Prostate gland (tissue), 2 donors: ENCODE measurements around the gene PRDM1. TPM values are rescaled to one million over a fixed set of nuclear protein-coding genes. Genes with fewer than 3 reads are reported as not detected.

ENCODE experiments used
- DNase-seq: peaks from one replicate; pipeline ENCODE4 v3.0.0-alpha.2; 2019; ENCODE audit warnings: low spot score
- H3K27ac ChIP-seq, 2 donors: fragments of 200-600 bp; sonication (generic); 2 replicates each; pipeline ENCODE4 v1.5.1; 2017 to 2019
- H3K27me3 ChIP-seq: fragments of 200-600 bp; sonication (generic); replicated peaks from 2 replicates; pipeline ENCODE4 v1.5.1; 2019; ENCODE audit not compliant: insufficient read depth
- H3K36me3 ChIP-seq, 2 donors: fragments of 200-600 bp; sonication (generic); 1 replicate in 1 of 2; 2 replicates in 1 of 2; pipeline versions ENCODE4 v1.5.1 to v1.8.1; 2017 to 2019
- H3K4me1 ChIP-seq: fragments of 200-600 bp; sonication (generic); replicated peaks from 2 replicates; pipeline ENCODE4 v1.5.1; 2019
- H3K4me3 ChIP-seq, 2 donors: fragments of 200-600 bp; sonication (generic); 2 replicates each; pipeline ENCODE4 v1.5.1; 2017 to 2019
- H3K9me3 ChIP-seq: fragments of 200-600 bp; sonication (generic); 2 replicates; pipeline ENCODE4 v1.5.1; 2017
- CTCF ChIP-seq, 4 experiments: fragments of 200-600 bp in 2 of 4; fragments of 450-650 bp in 2 of 4; sonication (generic) in 2 of 4; IDR thresholded peaks; 1 replicate in 3 of 4; 2 replicates in 1 of 4; pipeline ENCODE4 v1.5.1; 2016 to 2019; ENCODE audit warnings: antibody characterized with exemption in 4 of 4, mild to moderate bottlenecking in 2 of 4, moderate library complexity in 2 of 4
- POLR2A ChIP-seq: fragments of 450-650 bp; IDR thresholded peaks from one replicate; pipeline ENCODE4 v1.6.1; 2016; ENCODE audit warnings: antibody characterized with exemption, mild to moderate bottlenecking
- POLR2AphosphoS5 ChIP-seq: sonication (generic); formaldehyde crosslinking; IDR thresholded peaks from one replicate; pipeline ENCODE4 v1.6.1; 2017; ENCODE audit warnings: antibody characterized with exemption
- WGBS: methylation state at CpG from one replicate; pipeline ENCODE4 v1.1.5; 2018; 5-methylcytosine and 5-hydroxymethylcytosine counted together
- intact Hi-C: fragments of 100-400 bp; cut with DNase I; formaldehyde crosslinking; loops from one replicate; pipeline ENCODE4 v1.14.2; 2022
- total RNA-seq, 2 donors: library from RNA; depleted of rRNA; stranded (reverse); fragments of >200 nt; gene quantifications; one replicate each; pipeline ENCODE4 v1.1.0, GENCODE V29; 2016

Gene PRDM1
- total RNA-seq, 2 donors from 2014 or later, result 3.5 TPM

DNA sequence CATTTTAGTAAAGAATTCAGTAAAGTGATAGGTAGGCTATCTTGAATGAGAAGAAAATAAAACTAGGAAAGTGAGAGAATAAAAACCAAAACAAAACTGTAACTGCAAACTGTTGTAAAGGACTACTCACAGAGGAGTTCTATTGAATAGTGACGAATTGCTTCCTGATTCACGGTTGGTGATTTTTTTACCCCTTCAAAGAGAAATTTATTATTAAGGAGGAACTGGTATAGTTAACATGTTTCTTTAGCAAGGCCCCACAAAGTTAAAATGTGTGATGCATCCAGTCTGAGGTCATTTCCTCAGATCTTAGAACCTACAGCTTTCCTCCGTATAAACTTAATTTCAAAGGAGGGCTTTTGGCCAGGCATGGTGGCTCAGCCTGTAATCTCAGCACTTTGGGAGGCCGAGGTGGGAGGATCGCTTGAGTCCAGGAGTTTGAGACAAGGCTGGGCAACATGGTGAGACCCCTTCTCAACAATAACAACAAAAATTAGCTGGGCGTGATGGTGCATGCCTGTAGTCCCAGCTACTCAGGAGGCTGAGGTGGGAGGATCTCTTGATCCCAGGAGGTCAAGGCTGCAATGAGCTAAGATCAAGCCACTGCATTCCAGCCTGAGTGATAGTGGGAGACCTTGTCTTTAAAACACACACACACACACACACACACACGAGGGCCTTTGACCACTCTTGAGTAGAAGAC is 8.3 kb downstream of the PRDM1 start:
- H3K27ac ChIP-seq, result no peak overlapping the region
- H3K9me3 ChIP-seq, result no peaks in the 10 kb centered on the region
- DNase-seq, result no peak
- no peaks in the 10 kb centered on the region for H3K27me3 ChIP-seq
- WGBS, result 89% methylated on average over 7 of the region's 7 CpGs
- H3K36me3 ChIP-seq, result no peaks in the 10 kb centered on the region
- intact Hi-C loops, result no loop called here
- H3K4me3 ChIP-seq, result no peak overlapping the region
- H3K4me1 ChIP-seq, result no peaks in the 10 kb centered on the region
- TF ChIP-seq POLR2AphosphoS5 (no peak), POLR2A (no peak), CTCF (IDR thresholded peaks at IDR 0.05) (no peak)

DNA sequence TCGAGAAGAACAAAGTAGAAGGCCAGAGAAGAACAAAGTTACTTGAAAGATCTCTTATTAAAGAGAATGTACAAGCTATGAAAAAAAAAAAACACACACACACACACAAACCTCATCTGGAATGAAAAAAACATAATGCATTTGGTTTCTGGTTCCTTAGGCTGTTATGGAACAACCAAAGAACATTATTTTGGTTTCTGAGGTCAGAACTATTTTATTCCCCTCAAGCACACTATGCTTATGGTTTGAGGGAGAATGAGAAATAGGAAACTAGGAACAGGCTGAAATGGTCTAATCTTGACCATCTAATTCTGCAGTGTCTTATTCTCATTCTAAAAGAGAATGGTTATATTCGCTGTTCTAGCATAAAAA is 8.8 kb downstream of the PRDM1 start:
- no peak for DNase-seq
- Histone ChIP-seq H3K27ac (no peak overlapping the region), H3K4me3 (no peak overlapping the region), H3K4me1 (no peaks in the 10 kb centered on the region), H3K27me3 (no peaks in the 10 kb centered on the region), H3K36me3 (no peaks in the 10 kb centered on the region), H3K9me3 (no peaks in the 10 kb centered on the region)
- WGBS, result 92% methylated on average over 2 of the region's 2 CpGs
- no peak for TF ChIP-seq POLR2A
- TF ChIP-seq POLR2AphosphoS5, result no peak
- no peak for TF ChIP-seq CTCF (IDR thresholded peaks at IDR 0.05)
- intact Hi-C loops, result no loop called here

- no peaks in the 10 kb centered on the region for H3K4me1 ChIP-seq
- H3K9me3 ChIP-seq, result no peaks in the 10 kb centered on the region
- H3K4me3 ChIP-seq, result peak overlapping the region; percentile 24 to 35
- H3K27ac ChIP-seq, result peak overlapping the region; percentile 60 to 67
- peak; percentile 53 for DNase-seq
- intact Hi-C loops, result no loop called here
- H3K36me3 ChIP-seq, result no peaks in the 10 kb centered on the region
- TF ChIP-seq POLR2A (no peak), POLR2AphosphoS5 (peak; percentile 61), CTCF (IDR thresholded peaks at IDR 0.05) (no peak)
- H3K27me3 ChIP-seq, result no peaks in the 10 kb centered on the region
- 8% methylated on average over 19 of the region's 19 CpGs for WGBS
Measured at GRCh38 chr6:106097411-106098231, 11.5 kb downstream of the PRDM1 start.

- Histone ChIP-seq H3K4me1 (no peaks in the 10 kb centered on the region), H3K27ac (peak overlapping the region; percentile 60 to 67), H3K27me3 (no peaks in the 10 kb centered on the region), H3K9me3 (no peaks in the 10 kb centered on the region), H3K4me3 (peak overlapping the region; percentile 24 to 35), H3K36me3 (no peaks in the 10 kb centered on the region)
- WGBS, result 24% methylated on average over 19 of the region's 19 CpGs
- intact Hi-C loops, result no loop called here
- DNase-seq, result no peak
- TF ChIP-seq CTCF (IDR thresholded peaks at IDR 0.05), result no peak
- no peak for TF ChIP-seq POLR2A
- peak; percentile 10 for TF ChIP-seq POLR2AphosphoS5
Measured at GRCh38 chr6:106098383-106099234, 12.5 kb downstream of the PRDM1 start.
